ENCODE data around the gene PPP1R3F.

The PPP1R3F gene

DNA sequence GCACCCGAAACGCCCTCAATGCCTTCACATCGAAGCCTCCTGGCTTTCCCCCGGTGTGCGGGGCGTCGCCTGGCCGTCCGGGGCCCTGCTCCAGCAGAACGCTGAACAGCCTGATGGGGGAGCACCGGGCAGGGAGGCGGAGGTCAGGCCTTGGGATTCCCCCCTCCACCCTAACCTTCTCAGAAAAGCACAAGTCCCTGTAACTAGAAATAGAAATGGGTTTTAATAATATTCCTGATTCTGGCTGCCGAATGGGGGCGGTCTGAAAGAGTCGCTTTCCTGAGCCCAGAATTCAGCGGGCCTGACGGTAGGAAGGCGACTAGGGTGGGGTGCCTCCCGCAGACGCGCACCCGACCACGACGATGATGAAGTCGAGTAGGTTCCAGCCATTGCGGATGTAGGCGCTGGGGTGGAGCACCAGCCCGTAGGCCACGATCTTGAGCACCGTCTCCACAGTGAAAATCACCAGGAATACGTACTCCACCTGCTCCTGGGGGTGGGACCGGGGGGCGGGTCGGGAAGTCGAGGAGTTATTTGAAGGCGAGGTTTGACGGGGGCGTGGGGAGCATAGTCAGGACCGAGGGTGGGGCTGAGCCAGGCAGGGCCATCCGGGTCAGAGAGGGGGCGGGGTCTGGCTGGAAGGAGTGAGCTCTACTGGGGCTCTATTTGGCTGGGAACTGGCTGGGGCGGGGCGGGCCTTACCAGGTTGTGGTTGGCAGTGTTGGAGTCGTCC lies 38.9 kb upstream of the PPP1R3F start:
- TF ChIP-seq SUZ12 (IDR thresholded peaks at IDR 0.05; ENCODE audit: extremely low read depth, insufficient read depth, insufficient read length) (no peak), ZNF274 (IDR thresholded peaks at IDR 0.05; ENCODE audit: low read depth, low read length) (no peak), YY1 (IDR thresholded peaks at IDR 0.05; ENCODE audit: insufficient read depth, insufficient read length) (no peak)
- peaks cover 2% of the 10 kb centered on the region for H3K4me1 ChIP-seq (ENCODE audit: insufficient read depth, insufficient read length)
- H3K4me3 ChIP-seq (ENCODE audit: insufficient read length, low read depth), result peak overlapping the region; percentile 54
- H3K9ac ChIP-seq (ENCODE audit: insufficient read length, low read depth), result peak overlapping the region; percentile 81
- DNase-seq (ENCODE audit: low read depth, low spot score), result peak; percentile 40
- no peaks in the 10 kb centered on the region for H3K27me3 ChIP-seq (ENCODE audit: insufficient read depth, insufficient read length)
- no peaks in the 10 kb centered on the region for H3K9me3 ChIP-seq (ENCODE audit: insufficient read depth, low read length)
- H3K36me3 ChIP-seq (ENCODE audit: insufficient read depth, insufficient read length, low read length), result no peaks in the 10 kb centered on the region

DNA sequence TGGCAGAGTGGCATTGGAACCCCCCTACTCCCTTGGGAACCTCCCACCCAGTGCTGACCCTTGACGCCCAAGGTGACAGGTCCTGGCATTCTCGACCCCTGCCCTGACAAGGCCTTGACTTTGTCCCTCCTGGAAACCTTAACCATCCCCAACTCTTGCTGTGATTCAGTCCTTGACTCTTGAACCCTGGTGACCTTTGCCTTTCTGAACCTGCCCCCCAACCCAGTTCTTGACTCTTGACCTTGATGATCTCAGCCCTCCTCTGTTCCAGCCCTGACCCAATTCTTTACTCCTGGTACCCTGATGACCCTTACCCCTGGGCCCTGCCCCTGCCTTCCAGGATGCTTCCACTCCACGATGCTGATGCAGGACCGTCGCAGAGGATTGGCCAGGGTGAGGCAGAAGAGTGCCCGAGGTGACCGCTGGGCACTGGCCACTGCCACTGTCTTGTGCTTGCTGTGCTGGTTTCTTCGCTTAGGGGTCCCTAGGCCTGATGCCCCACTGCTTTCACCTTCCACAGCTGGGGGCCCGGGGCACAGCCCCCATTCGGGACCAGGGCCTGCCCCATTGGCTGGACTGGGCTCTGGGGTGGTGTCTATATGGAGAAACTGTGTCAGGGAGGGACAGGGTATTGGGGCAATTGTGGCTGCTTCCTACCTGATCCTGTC lies 38.1 kb upstream of the PPP1R3F start:
- Histone ChIP-seq H3K27me3 (ENCODE audit: insufficient read depth, insufficient read length) (no peaks in the 10 kb centered on the region), H3K9ac (ENCODE audit: insufficient read length, low read depth) (peak overlapping the region; percentile 9), H3K4me3 (ENCODE audit: insufficient read length, low read depth) (no peak overlapping the region), H3K9me3 (ENCODE audit: insufficient read depth, low read length) (no peaks in the 10 kb centered on the region), H3K4me1 (ENCODE audit: insufficient read depth, insufficient read length) (no peaks in the 10 kb centered on the region), H3K36me3 (ENCODE audit: insufficient read depth, insufficient read length, low read length) (no peaks in the 10 kb centered on the region)
- DNase-seq (ENCODE audit: low read depth, low spot score), result no peak
- TF ChIP-seq ZNF274 (IDR thresholded peaks at IDR 0.05; ENCODE audit: low read depth, low read length), result no peak
- TF ChIP-seq YY1 (IDR thresholded peaks at IDR 0.05; ENCODE audit: insufficient read depth, insufficient read length), result no peak
- TF ChIP-seq SUZ12 (IDR thresholded peaks at IDR 0.05; ENCODE audit: extremely low read depth, insufficient read depth, insufficient read length), result no peak

DNA sequence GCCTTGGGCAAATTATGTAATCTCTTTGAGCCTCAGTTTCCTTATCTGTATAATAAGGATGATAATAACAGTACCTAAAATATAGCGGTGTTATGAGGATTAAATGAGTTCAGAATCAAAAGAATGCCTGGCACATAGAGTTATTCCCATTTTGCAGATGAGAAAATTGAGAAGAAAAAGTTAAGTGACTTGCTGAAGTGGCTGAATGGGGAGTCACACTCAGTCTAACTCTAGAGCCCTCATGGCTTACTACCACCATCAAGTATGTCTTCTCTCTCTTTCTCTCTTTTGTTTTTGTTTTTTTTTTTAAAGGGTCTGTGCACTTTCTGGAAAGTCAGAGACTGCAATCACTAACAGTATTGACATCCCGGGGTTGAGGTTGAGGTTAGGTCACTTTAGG lies 37.1 kb upstream of the PPP1R3F start:
- H3K27me3 ChIP-seq (ENCODE audit: insufficient read depth, insufficient read length), result no peaks in the 10 kb centered on the region
- no peak overlapping the region for H3K4me3 ChIP-seq (ENCODE audit: insufficient read length, low read depth)
- TF ChIP-seq SUZ12 (IDR thresholded peaks at IDR 0.05; ENCODE audit: extremely low read depth, insufficient read depth, insufficient read length) (no peak), YY1 (IDR thresholded peaks at IDR 0.05; ENCODE audit: insufficient read depth, insufficient read length) (no peak), ZNF274 (IDR thresholded peaks at IDR 0.05; ENCODE audit: low read depth, low read length) (no peak)
- no peaks in the 10 kb centered on the region for H3K36me3 ChIP-seq (ENCODE audit: insufficient read depth, insufficient read length, low read length)
- H3K9me3 ChIP-seq (ENCODE audit: insufficient read depth, low read length), result no peaks in the 10 kb centered on the region
- peaks cover 2% of the 10 kb centered on the region for H3K4me1 ChIP-seq (ENCODE audit: insufficient read depth, insufficient read length)
- H3K9ac ChIP-seq (ENCODE audit: insufficient read length, low read depth), result no peak overlapping the region
- DNase-seq (ENCODE audit: low read depth, low spot score), result no peak

DNA sequence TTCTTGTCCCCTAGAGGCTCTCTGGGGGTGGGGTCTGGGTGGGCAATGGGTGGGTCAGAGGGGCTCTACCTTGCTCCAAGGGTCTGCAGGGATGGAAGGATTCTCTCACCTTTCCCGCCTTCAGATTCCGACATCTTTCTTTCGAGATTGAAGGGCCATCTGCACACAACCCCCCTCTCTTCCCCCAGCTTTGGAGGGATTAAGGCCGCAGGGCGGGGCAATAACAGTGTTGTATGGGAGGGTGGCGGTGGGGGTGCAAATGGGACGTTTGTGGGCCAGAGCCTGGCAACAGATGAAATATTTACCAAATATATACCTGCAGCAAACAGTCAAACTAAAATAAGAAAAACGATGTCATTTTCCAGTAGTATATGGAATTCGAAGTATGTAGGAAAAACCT lies 36.4 kb upstream of the PPP1R3F start, which contains the start of gene CACNA1F:
Gene CACNA1F (minus strand): TSS at position 165 of the 400 bp plus-strand sequence. CDS start 31 bp downstream, at position 134.
- Histone ChIP-seq H3K27me3 (ENCODE audit: insufficient read depth, insufficient read length) (no peaks in the 10 kb centered on the region), H3K9me3 (ENCODE audit: insufficient read depth, low read length) (no peaks in the 10 kb centered on the region), H3K36me3 (ENCODE audit: insufficient read depth, insufficient read length, low read length) (no peaks in the 10 kb centered on the region), H3K4me1 (ENCODE audit: insufficient read depth, insufficient read length) (peaks cover 2% of the 10 kb centered on the region), H3K9ac (ENCODE audit: insufficient read length, low read depth) (no peak within 1 kb of the TSS), H3K4me3 (ENCODE audit: insufficient read length, low read depth) (no peak within 1 kb of the TSS)
- TF ChIP-seq ZNF274 (IDR thresholded peaks at IDR 0.05; ENCODE audit: low read depth, low read length) (no peak), YY1 (IDR thresholded peaks at IDR 0.05; ENCODE audit: insufficient read depth, insufficient read length) (no peak), SUZ12 (IDR thresholded peaks at IDR 0.05; ENCODE audit: extremely low read depth, insufficient read depth, insufficient read length) (no peak)
- no peak for DNase-seq (ENCODE audit: low read depth, low spot score)

DNA sequence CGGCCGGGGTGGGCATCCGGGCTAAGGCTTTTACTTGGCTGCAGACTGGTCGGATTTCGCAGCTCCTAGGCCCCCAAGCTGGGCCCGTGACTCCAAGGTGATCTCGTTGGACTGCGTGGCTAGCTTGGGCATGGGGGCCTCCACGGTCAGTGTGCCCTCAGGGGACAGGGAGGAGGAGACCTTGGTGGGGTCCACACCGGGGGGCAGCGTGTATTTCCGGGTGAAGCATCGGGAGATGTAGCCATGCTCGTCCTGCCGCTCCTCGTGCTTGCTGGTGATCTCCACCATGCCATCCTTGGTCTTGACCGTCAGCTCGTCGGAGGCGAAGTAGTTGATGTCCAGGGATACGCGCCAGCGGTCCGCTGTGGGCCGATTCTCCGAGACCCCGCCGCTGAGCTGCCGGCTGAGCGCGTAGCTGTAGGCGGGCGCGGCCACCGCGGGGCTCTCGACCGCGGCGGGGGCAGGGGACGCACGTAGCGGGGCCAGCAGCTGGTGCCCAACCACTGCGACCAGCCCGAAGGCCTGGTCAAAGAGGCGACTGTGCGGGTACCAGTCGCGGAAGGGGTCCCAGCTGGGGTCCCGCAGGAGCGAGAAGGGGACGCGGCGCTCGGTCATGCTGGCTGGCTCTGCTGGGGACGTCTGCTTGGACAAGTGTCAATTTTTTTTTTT lies 35.6 kb upstream of the PPP1R3F start:
- no peaks in the 10 kb centered on the region for H3K27me3 ChIP-seq (ENCODE audit: insufficient read depth, insufficient read length)
- H3K4me3 ChIP-seq (ENCODE audit: insufficient read length, low read depth), result no peak overlapping the region
- no peaks in the 10 kb centered on the region for H3K36me3 ChIP-seq (ENCODE audit: insufficient read depth, insufficient read length, low read length)
- no peak for TF ChIP-seq YY1 (IDR thresholded peaks at IDR 0.05; ENCODE audit: insufficient read depth, insufficient read length)
- no peak for TF ChIP-seq SUZ12 (IDR thresholded peaks at IDR 0.05; ENCODE audit: extremely low read depth, insufficient read depth, insufficient read length)
- TF ChIP-seq ZNF274 (IDR thresholded peaks at IDR 0.05; ENCODE audit: low read depth, low read length), result no peak
- no peaks in the 10 kb centered on the region for H3K9me3 ChIP-seq (ENCODE audit: insufficient read depth, low read length)
- no peak overlapping the region for H3K9ac ChIP-seq (ENCODE audit: insufficient read length, low read depth)
- no peak for DNase-seq (ENCODE audit: low read depth, low spot score)
- H3K4me1 ChIP-seq (ENCODE audit: insufficient read depth, insufficient read length), result peaks cover 2% of the 10 kb centered on the region

DNA sequence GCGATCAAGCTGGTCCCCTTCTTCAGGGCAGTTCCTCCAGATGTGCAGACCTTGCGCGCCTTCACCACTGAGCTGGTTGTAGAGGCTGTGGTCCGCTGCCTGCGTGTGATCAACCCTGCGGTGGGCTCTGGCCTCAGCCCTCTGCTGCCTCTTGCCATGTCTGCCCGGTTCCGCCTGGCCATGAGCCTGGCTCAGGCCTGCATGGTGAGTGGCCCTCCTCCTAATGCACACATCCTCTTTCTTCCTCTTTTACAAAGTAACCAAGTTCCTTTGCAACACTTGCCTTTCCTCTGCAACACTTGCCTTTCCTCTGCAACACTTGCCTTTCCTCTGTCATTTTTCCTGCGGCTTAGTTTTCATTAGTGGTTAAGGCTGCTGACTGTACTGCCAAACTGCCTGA lies 32.5 kb upstream of the PPP1R3F start:
- Histone ChIP-seq H3K4me3 (ENCODE audit: insufficient read length, low read depth) (no peak overlapping the region), H3K27me3 (ENCODE audit: insufficient read depth, insufficient read length) (no peaks in the 10 kb centered on the region), H3K4me1 (ENCODE audit: insufficient read depth, insufficient read length) (peaks cover 2% of the 10 kb centered on the region), H3K36me3 (ENCODE audit: insufficient read depth, insufficient read length, low read length) (peaks cover 5% of the 10 kb centered on the region), H3K9me3 (ENCODE audit: insufficient read depth, low read length) (no peaks in the 10 kb centered on the region), H3K9ac (ENCODE audit: insufficient read length, low read depth) (peak overlapping the region; percentile 51)
- no peak for DNase-seq (ENCODE audit: low read depth, low spot score)
- TF ChIP-seq ZNF274 (IDR thresholded peaks at IDR 0.05; ENCODE audit: low read depth, low read length) (no peak), SUZ12 (IDR thresholded peaks at IDR 0.05; ENCODE audit: extremely low read depth, insufficient read depth, insufficient read length) (no peak), YY1 (IDR thresholded peaks at IDR 0.05; ENCODE audit: insufficient read depth, insufficient read length) (no peak)

DNA sequence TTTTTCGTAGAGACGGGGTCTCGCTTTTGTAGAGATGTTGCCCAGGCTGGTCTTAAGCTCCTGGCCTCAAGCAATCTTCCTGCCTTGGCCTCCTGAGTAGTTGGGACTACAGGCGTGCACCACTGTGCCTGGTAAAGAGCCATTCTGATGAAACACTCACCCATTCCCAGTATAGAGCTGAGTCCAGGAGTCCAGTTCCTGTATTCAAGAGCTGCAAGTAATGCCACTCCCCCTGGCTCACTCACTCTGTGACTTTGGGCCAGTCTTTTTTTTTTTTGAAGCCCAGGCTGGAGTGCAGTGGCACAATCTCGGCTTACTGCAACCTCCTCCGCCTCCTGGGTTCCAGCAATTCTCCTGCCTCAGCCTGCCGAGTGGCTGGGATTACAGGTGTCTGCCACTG lies 30.9 kb upstream of the PPP1R3F start:
- Histone ChIP-seq H3K9ac (ENCODE audit: insufficient read length, low read depth) (no peak overlapping the region), H3K36me3 (ENCODE audit: insufficient read depth, insufficient read length, low read length) (peaks cover 12% of the 10 kb centered on the region), H3K4me3 (ENCODE audit: insufficient read length, low read depth) (no peak overlapping the region), H3K9me3 (ENCODE audit: insufficient read depth, low read length) (no peaks in the 10 kb centered on the region), H3K4me1 (ENCODE audit: insufficient read depth, insufficient read length) (peaks cover 2% of the 10 kb centered on the region), H3K27me3 (ENCODE audit: insufficient read depth, insufficient read length) (no peaks in the 10 kb centered on the region)
- TF ChIP-seq ZNF274 (IDR thresholded peaks at IDR 0.05; ENCODE audit: low read depth, low read length) (no peak), SUZ12 (IDR thresholded peaks at IDR 0.05; ENCODE audit: extremely low read depth, insufficient read depth, insufficient read length) (no peak), YY1 (IDR thresholded peaks at IDR 0.05; ENCODE audit: insufficient read depth, insufficient read length) (no peak)
- DNase-seq (ENCODE audit: low read depth, low spot score), result no peak

Data from NT2/D1 (cell line).